ENCODE results near the gene WNT9B. TPM values are rescaled to one million over a fixed set of nuclear protein-coding genes. Genes with fewer than 3 reads are reported as not detected.

The WNT9B gene
- total RNA-seq, 3 donors from 2014 or later = 0.22 TPM; not detected in 2

DNA sequence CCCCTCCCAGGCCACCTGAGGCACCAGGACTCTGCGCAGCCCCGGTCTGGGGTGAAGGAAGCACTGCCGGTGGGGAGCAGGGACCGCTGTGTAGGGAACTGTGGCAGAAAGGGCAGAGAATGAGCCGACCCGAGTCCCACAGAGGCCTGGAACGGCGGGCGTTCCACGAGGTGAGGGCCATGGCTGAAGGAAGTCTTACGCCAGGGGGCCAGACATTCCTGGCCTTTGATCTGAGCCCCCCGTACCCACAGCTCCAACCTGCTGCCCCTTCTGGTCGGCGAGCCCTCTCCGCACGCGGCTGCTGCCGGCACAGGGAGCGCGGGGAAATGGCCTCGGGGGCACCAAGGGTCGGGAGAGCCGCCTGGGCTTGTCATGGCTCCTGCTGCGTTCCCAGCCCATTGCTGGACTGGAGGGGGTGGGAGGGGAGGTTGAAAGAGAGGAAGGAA is 31.5 kb upstream of the WNT9B start:
- H3K4me1 ChIP-seq (ENCODE audit: low read depth) = peaks cover 14% of the 10 kb centered on the region
- no peaks in the 10 kb centered on the region for H3K36me3 ChIP-seq (ENCODE audit: low read depth)
- ATAC-seq (no peak), DNase-seq (no peak)
- intact Hi-C loops (cut with DNase I, micrococcal nuclease) = no loop called here
- no peaks in the 10 kb centered on the region for H3K9me3 ChIP-seq
- no peak overlapping the region for H3K4me3 ChIP-seq
- TF ChIP-seq, protein P1, sequence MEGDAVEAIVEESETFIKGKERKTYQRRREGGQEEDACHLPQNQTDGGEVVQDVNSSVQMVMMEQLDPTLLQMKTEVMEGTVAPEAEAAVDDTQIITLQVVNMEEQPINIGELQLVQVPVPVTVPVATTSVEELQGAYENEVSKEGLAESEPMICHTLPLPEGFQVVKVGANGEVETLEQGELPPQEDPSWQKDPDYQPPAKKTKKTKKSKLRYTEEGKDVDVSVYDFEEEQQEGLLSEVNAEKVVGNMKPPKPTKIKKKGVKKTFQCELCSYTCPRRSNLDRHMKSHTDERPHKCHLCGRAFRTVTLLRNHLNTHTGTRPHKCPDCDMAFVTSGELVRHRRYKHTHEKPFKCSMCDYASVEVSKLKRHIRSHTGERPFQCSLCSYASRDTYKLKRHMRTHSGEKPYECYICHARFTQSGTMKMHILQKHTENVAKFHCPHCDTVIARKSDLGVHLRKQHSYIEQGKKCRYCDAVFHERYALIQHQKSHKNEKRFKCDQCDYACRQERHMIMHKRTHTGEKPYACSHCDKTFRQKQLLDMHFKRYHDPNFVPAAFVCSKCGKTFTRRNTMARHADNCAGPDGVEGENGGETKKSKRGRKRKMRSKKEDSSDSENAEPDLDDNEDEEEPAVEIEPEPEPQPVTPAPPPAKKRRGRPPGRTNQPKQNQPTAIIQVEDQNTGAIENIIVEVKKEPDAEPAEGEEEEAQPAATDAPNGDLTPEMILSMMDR (IDR thresholded peaks at IDR 0.05) = no peak

DNA sequence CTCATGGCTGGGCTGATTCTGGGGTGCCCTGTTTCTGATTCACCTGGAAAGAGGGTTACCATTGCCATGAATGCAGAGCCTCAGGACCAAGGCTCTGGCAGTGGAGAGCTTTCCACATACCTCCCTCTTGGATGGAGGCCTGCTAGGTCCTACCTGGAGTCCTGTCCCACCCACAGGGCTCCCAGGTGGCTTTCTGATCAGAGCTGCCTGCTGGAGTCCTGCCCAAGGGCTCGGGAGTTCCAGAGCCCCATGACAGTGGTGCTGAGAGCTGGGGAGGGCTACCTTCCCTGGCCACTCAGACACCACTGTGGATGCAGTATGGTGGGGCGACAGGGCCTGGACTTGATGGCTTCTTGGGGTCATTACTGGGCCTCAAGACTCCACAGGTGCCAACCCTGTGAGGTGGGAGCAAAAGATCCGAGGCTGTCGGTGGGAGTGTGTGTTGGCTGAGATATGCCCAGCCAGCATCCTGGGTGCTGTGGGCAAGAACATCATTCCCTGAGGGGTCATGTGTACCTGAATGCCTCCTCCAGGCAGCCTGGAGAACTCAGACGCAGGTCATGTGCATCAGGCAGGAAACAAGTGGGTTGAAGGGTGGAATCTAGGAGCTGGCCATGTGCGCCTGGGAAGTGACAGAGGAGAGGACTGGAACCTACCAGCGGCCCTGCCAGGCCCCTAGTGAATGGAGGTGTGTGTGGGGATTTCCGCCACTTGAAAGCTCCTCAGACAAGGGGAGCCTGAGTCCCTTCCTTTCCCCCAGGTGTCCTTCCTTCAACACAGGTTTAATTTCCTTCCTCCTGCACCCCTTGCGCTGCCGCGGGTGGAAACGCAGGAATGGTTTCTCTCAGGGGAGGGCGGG is 30.6 kb upstream of the WNT9B start:
- intact Hi-C loops (cut with DNase I, micrococcal nuclease) = no loop called here
- Histone ChIP-seq H3K4me3 (no peak overlapping the region), H3K4me1 (ENCODE audit: low read depth) (peaks cover 14% of the 10 kb centered on the region), H3K36me3 (ENCODE audit: low read depth) (no peaks in the 10 kb centered on the region), H3K9me3 (no peaks in the 10 kb centered on the region)
- TF ChIP-seq, protein P1 (IDR thresholded peaks at IDR 0.05) = no peak
- ATAC-seq = no peak
- no peak for DNase-seq

DNA sequence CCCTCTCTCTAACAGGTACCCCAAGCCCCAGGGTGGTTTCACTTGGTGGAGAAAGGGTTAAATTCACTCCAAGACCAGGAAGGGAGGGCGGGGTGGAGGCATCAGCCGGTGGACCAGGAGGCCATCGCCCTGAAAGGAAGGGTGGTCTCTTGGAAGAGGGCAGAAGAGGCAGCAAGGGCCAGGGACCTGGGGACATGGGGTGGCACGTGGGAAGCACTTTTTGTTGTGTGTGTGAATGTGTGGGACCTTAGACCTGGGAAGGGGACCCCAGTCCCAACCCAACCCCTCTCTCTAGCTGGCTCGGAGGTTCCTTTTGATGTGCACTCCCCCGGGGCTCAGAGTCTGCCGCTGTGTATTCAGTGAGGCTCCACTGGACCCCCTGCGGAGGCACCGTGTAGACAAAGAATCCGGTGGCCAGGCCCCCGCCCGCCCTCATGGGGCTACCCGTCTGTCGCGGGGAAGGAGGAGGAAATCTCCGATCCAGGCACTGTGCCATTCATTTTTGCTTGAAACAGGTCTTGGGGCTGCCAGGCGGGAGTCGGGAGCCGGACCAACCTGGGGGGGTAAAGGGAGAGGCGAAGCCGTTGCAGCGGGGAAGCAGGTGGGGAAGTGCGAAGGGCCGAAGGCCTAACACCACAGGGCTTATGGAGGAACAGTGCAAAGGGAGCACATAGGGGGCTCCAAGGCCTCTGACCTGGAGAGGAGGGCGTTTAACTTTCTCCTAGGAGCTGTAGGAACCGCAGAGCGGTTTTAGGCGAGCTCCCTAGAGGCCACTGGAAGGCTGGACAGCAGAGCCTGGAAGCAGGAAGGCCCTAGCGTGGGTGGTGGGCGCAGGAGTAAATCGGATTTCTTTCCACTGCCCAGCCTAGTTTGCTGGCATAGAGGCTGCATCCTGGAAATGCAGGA is 29.6 kb upstream of the WNT9B start:
- Histone ChIP-seq H3K4me3 (no peak overlapping the region), H3K36me3 (ENCODE audit: low read depth) (no peaks in the 10 kb centered on the region), H3K9me3 (no peaks in the 10 kb centered on the region), H3K4me1 (ENCODE audit: low read depth) (peaks cover 14% of the 10 kb centered on the region)
- DNase-seq = no peak
- ATAC-seq = no peak
- TF ChIP-seq, protein P1 (IDR thresholded peaks at IDR 0.05) = no peak
- intact Hi-C loops (cut with DNase I, micrococcal nuclease) = no loop called here

DNA sequence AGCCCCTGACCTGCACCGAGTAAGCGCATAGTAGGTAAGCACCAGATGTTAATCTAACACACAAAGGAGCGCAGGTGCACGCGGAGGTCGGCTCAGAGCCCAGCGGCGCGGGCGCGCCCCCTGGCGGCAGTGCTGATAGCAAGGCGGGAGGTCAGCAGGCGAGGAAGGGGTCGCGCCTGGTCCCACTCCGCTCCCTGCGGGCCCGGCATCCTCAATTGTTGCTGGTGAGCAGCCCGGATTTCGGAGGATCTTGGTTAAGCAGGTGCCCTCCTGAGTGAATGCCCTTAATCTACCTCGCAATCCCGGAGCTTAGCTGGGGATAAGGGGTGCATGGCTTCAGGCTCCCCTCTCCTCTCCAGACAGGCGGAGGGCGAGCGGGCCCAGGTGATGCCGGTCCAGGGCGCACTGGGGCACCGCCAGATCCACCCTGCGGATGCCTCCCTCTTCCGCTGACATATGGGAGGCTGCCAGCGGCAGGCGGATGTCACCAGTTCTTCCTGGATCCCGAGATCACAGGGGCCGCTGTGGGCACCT is 28.9 kb upstream of the WNT9B start:
- Histone ChIP-seq H3K36me3 (ENCODE audit: low read depth) (no peaks in the 10 kb centered on the region), H3K9me3 (no peaks in the 10 kb centered on the region), H3K4me1 (ENCODE audit: low read depth) (peaks cover 14% of the 10 kb centered on the region), H3K4me3 (no peak overlapping the region)
- DNase-seq = peak in 2 of 3 donors; percentile 42 to 51
- TF ChIP-seq, protein P1 (IDR thresholded peaks at IDR 0.05) = peak; percentile 38
- ATAC-seq = peak; percentile 54
- intact Hi-C loops (cut with DNase I, micrococcal nuclease) = no loop called here

DNA sequence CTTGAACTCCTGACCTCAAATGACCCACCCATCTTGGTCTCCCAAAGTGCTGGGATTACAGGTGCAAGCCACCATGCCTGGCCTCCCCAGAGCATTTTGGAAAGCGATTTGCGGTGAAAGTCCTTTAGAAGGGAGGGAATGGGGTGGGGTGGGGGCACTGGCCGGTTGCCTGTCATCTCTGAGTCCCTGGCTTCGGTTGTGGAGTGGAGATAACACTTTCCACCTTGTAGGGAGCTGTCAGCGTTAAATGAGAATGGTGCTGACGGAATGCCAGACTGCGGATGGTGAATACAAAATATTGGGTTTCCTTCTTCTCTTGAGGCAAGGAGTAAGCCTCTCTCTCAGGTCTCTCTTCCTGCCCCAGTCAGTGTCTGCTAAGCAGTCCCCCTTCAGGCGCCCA is 27.7 kb upstream of the WNT9B start:
- H3K36me3 ChIP-seq (ENCODE audit: low read depth) = no peaks in the 10 kb centered on the region
- ATAC-seq (no peak), DNase-seq (no peak)
- intact Hi-C loops (cut with DNase I, micrococcal nuclease) = no loop called here
- TF ChIP-seq, protein P1 (IDR thresholded peaks at IDR 0.05) = no peak
- H3K4me1 ChIP-seq (ENCODE audit: low read depth) = peaks cover 10% of the 10 kb centered on the region
- H3K9me3 ChIP-seq = no peaks in the 10 kb centered on the region
- H3K4me3 ChIP-seq = no peak overlapping the region
